NCI-H1694 treated with DMSO at 0.1 percent for 48 hours (cell line): ENCODE results near the gene RNF25.

Experiments used
- DNase-seq: peaks from one replicate; lab custom pipeline; 2025; lab: John Stamatoyannopoulos, UW

The RNF25 gene

DNA sequence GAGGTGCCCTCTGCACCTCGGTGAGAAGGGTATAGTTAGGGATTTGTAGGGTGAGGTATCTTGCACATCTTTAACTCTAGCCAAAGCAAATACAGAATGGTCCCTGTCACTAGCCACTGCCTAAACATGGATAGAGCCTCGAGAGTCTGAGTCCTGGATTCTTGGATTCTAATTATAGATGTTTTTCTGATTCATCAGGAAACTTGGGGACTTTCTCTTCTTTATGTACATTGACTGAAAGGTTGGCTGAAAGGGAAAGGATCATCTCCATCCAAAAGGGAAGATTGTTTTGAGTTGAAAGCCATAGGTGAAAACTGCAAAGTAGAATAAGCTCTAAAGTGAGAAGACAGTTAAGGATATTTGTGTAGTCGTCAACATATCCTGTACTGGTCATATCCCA is 8.3 kb upstream of the RNF25 start:
- DNase-seq, result no peak

DNA sequence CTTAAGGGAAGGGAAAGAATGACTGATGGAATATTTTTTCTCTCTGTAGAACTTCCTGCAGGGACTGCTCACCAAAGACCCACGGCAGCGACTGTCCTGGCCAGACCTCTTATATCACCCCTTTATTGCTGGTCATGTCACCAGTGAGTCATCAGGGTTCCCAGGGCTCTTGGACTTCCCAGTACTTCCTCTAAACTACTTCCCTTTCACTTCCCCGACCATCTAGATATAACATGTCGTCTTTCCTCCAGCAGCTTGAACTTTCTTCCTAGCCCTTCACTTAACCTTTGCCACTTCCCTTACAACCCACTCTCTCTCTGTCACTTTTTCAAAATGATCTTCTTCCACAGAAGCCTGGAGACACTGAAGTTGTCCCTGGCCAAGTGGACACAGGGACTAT is 7.3 kb upstream of the RNF25 start:
- DNase-seq, result no peak

- DNase-seq, result no peak
Observed at GRCh38 chr2:218671097-218671653, 627 bp downstream of the RNF25 start.

DNA sequence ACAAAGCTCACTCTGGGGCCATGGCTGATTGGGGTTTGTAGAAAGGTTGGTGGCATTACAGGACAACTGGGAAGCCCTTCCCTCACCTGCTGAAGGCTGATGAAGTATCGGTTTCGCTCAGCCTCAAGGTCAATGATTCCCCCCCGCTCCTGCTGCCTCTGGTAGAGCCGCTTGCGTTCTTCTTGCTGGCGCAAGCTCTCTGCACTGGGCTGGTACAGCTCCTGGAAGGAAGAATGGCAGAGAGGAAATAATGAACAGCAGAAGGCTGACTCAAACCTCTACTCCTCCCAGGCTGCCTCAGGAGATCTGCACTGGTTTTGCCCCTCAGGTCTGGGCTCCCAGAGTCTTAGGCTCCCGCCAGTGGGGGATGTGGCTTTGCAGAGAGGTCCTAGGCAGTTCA is 7.1 kb downstream of the RNF25 start:
- DNase-seq, result no peak

DNA sequence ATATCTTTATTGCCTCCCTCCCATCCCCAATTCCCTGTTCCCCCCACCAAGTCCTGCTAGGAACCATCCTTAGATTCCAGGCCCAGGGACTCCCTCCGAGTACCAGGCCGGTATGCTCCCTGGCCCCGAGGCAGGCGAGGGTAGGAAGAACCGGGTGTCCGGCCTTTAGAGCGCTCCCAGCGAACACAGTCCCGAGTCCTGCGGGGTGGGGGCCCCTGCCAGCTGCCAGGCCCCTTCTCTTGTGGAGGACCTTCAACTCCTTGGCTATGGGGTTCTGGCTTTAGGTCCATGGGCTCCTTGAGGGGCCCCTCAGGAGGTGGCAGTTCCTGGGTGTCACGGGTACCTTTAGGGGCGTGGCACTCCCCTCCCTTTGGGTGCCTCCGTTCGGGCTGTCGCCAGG is 7.9 kb downstream of the RNF25 start:
- DNase-seq, result no peak

DNA sequence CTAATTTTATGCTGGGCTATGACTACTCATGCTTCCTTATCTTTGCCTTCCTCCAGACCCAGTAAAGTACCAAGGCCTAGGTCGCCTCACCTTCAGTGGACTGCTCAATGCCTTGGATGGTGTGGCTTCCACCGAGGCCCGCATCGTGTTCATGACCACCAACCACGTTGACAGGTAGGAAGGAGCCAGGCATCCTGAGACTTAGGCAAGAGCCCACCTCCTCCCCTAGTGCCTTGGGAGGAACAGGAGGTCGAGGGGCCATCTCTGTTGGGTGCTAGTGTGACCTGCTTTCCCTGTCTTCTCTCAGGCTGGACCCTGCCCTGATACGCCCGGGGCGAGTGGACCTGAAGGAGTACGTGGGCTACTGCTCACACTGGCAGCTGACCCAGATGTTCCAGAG is 9.0 kb downstream of the RNF25 start:
- no peak for DNase-seq

DNA sequence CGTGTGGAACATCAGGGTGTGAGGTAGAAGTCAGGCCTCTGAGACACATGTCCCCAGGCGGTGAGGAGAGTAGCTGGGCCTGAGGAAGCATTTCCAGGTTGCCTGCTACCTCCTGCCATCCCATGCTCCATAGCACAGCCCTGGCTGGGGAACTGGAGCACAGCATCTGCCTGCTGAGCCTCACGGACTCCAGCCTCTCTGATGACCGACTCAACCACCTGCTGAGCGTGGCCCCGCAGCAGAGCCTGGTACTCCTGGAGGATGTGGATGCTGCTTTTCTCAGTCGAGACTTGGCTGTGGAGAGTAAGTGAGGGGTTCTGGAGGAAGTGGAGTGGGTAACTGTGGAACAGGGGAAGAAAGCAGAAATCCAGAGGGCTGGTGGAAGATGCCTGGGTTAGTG is 9.4 kb downstream of the RNF25 start:
- no peak for DNase-seq

DNA sequence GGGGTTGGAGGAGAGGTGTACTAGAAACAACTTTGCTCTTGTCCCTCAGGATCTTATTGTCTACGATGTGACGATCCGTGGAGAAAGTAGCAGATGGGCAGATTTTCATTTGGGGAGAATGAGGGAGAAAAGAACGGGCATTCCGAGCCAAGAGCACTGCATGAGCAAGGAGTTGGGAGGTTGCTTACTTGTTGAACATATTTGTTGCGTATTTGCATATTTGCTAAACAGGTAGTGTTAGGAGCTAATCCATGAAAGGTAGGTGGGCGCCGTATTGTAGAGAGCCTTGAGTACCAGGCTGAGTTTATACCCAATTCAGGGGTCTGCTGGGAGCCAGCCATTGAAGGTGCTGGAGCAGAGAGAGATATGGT is 11.8 kb downstream of the RNF25 start:
- DNase-seq, result no peak

DNA sequence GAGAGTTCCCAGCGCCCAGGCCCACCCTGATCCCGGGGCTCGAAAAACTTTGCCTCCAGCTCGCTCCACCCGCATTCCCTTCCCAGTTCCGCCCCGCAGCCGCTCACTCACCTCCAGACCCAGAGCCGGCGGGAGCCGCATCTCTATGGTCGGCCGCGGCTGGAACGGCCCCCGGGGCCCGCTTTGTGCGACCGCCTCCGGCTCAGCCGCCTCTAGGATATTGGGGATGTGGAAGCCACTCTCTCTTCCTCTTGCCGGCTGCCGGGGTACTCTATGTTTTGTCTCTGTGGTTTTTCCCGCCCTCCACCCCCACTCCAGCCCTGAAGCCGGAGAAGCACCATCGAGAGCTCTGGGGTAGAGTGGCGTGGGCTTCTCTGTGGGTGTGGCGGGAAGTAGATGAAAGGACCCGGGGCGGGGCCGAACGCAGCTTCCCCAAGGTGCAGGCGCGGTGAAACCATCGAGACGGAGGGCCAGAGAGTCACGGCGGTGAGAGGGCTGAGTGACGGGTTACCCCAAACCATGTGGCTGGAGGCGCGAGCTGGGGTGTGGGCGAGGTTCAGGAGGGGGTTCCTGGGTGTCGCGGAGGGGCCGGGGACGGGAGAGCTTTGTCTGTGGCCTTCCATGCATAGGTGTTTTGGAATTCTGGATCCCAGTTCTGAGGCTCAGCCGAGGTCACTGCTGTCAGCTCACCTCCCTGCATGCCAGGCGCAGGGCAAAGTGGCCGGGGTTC is 12.4 kb downstream of the RNF25 start, which contains the start of the genes BCS1L and ZNF142:
Gene BCS1L (plus strand): TSS at position 426 of the 730 bp plus-strand sequence. CDS start 1,305 bp downstream, outside the sequence.
Gene ZNF142 (minus strand): TSS at position 366 of the 730 bp plus-strand sequence. CDS start 3,194 bp downstream, outside the sequence.
- peak; percentile 91 for DNase-seq

- DNase-seq, result peak; percentile 25
Observed at GRCh38 chr2:218658671-218659257, 13.0 kb downstream of the RNF25 start.

GRCh38 chr2:218655751-218656150 is 16.1 kb downstream of the RNF25 start:
- no peak for DNase-seq

DNA sequence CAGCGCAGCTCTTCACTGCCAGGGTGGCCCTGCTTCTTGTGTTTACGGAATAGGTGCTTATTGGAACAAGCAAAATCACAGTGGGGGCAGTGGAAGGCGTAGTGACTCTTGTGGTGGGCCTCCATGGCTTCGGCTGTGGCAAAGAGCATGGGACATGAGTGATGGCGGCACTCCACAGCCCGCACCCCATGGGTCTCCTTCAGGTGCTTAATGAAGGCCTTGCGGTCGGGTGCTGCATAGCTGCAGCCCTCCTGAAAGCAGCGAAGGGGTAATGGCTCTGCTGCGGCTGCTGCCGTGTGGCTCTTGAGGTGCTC is 23.1 kb downstream of the RNF25 start:
- DNase-seq, result no peak

- DNase-seq, result peak; percentile 68
Observed at GRCh38 chr2:218648088-218648786, 23.6 kb downstream of the RNF25 start.

- no peak for DNase-seq
Observed at GRCh38 chr2:218645126-218645525, 26.7 kb downstream of the RNF25 start.

GRCh38 chr2:218644721-218645120 is 27.1 kb downstream of the RNF25 start:
- DNase-seq, result no peak

DNA sequence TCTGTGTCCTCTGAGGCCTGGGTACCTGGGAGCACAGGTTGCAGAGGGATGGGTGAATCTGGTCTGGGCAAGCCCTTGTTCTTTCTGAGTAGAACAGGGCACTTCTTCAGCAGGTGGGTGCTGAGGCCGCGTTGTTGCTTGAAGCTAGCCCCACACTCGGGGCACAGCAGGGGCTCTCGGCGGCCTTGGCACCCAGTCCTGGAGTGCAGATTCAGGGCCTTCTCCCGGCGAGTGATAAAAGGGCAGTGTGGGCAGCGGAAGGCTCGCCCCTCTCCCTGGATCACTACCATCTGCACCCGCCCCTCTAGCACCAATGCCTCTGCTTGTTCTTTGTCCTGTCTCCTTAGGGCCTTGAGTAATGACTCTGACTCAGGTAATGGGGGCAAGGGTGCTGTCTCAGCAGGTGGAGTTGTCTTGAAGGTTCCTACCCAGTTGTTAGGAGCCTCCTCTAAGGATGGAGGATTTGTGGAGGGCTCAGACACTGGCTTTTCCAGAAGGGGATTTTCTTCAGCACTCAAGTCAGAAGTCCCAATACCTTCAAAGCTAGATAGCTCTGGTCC is 28.0 kb downstream of the RNF25 start:
- DNase-seq, result no peak

GRCh38 chr2:218642786-218643185 is 29.0 kb downstream of the RNF25 start:
- no peak for DNase-seq

DNA sequence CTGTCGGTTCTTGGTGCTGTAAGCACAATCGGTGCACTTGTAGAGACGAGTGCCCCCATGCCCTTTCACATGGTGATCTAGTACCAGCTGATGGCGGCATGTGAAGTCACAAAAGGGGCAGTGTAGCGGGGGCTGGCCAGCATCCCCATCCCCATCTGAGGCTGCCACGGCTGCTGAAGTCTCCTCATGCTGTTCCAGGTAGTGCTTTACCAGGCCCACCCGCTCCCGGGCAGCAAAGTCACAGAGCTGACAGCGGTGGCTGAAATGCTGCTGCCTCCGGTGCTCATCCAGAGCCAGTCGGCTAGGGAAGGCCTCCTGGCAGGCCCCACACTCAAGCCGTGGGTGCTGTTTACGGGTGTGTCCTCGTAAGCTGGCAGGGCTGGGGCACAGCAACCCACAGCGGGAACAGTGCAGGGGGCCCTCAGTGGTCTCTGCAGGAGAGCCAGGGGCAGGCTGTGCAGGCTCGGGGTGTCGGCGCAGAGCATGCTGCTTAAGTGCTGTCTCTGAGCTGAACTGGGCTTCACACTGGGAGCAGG is 29.6 kb downstream of the RNF25 start:
- no peak for DNase-seq

DNA sequence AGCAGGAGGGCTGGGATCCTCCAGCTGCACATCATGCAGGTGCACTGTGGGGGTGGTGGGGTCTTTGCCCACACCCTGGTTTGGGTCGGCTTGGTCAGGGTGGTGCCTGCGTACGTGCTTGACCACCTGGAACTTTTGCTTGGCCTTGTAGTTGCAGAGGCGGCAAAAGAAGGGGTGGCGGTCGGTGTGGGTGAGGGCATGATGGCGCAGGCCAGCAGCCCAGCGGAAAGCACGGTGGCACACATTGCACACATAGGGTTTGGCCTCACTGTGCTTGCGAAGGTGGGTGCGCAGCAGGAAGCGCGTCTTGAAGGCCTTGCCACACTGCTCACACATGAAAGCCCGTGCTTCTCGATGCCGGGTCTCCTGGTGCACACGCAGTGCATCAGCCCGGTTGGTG is 33.4 kb downstream of the RNF25 start:
- DNase-seq, result no peak

- DNase-seq, result no peak
Observed at GRCh38 chr2:218635719-218636118, 36.1 kb downstream of the RNF25 start.

DNA sequence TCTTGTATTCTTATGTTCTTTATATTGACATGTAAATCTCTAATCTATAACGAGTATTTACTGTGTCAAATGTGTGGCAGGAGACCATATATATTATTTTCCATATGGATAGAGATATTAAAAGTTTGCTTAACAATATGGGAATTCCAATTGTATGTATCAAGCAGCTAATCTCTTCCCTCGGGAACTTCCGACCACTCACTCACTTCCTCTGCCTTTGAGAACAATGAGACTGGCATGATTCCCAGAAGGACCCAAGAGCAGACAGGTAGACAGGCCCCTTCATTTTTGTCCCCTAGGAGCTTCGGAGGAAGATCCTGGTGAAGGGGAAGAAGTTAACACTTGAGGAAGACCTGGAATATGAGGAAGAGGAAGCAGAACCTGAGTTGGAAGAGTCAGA is 40.0 kb downstream of the RNF25 start:
- DNase-seq, result no peak

DNA sequence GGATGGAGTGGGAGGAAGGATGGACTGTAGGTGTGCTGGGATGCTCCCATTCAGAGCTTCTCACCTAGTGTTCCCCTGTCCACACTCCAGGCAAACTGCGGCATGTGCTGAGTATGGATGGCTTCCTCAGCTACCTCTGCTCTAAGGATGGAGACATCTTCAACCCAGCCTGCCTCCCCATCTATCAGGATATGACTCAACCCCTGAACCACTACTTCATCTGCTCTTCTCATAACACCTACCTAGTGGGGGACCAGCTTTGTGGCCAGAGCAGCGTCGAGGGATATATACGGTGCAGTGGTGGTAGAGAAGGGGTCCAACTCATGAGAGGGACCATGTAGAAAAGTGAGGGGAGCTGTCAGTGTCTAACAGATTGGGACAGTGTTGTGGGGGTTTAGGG is 43.9 kb downstream of the RNF25 start:
- DNase-seq, result no peak
